ENCODE measurements around the gene SERPINA4.

- no peak for TF ChIP-seq POLR2AphosphoS5 (IDR thresholded peaks at IDR 0.05; ENCODE audit: low read depth, low read length)
- TF ChIP-seq SIN3A (IDR thresholded peaks at IDR 0.05; ENCODE audit: borderline replicate concordance, insufficient read depth, low read length), result no peak
- TF ChIP-seq TAF1 (IDR thresholded peaks at IDR 0.05; ENCODE audit: borderline replicate concordance, insufficient read depth, low read length), result no peak
Observed at GRCh38 chr14:94542111-94542810, 19.0 kb upstream of the SERPINA4 start.

Data from PFSK-1 (cell line).